ENCODE data around the gene C1orf174. TPM values are rescaled to one million over a fixed set of nuclear protein-coding genes. Genes with fewer than 3 reads are reported as not detected.

Gene C1orf174
- total RNA-seq (2012; rRNA removed): 33.6 and 34.5 TPM in 2 replicates

- H3K4me1 ChIP-seq (ENCODE audit: control insufficient read depth, insufficient read depth, low read length): peaks cover 22% of the 10 kb centered on the region
- H3K9ac ChIP-seq (ENCODE audit: low read depth, low read length): peak within 1 kb of the TSS; percentile 96
- no peaks in the 10 kb centered on the region for H3K9me3 ChIP-seq (replicated peaks; ENCODE audit: low read length)
- no peaks in the 10 kb centered on the region for H3K27me3 ChIP-seq (ENCODE audit: control insufficient read depth, insufficient read depth, low read length)
- peak within 1 kb of the TSS; percentile 95 for H3K4me2 ChIP-seq (ENCODE audit: low read length)
- peaks cover 2% of the 10 kb centered on the region for H3K36me3 ChIP-seq (ENCODE audit: insufficient read depth, low read length)
- H3K4me3 ChIP-seq (ENCODE audit: low read length): peak within 1 kb of the TSS; percentile 90
Observed at GRCh38 chr1:3900150-3900968, at the start of gene C1orf174. C1orf174 (minus strand) TSS chr1:3900272; CDS start chr1:3900186, 86 bp downstream.

- no peaks in the 10 kb centered on the region for H3K4me1 ChIP-seq (ENCODE audit: control insufficient read depth, insufficient read depth, low read length)
- H3K4me2 ChIP-seq (ENCODE audit: low read length): no peak overlapping the region
- H3K9ac ChIP-seq (ENCODE audit: low read depth, low read length): no peak overlapping the region
- H3K9me3 ChIP-seq (replicated peaks; ENCODE audit: low read length): peaks cover 8% of the 10 kb centered on the region
- H3K4me3 ChIP-seq (ENCODE audit: low read length): no peak overlapping the region
- H3K36me3 ChIP-seq (ENCODE audit: insufficient read depth, low read length): no peaks in the 10 kb centered on the region
- no peaks in the 10 kb centered on the region for H3K27me3 ChIP-seq (ENCODE audit: control insufficient read depth, insufficient read depth, low read length)
Observed at GRCh38 chr1:3948344-3948743, 48.3 kb upstream of the C1orf174 start.

GRCh38 chr1:3945916-3946840 lies 46.1 kb upstream of the C1orf174 start:
- Histone ChIP-seq H3K9ac (ENCODE audit: low read depth, low read length) (no peak overlapping the region), H3K36me3 (ENCODE audit: insufficient read depth, low read length) (no peaks in the 10 kb centered on the region), H3K4me1 (ENCODE audit: control insufficient read depth, insufficient read depth, low read length) (no peaks in the 10 kb centered on the region), H3K9me3 (replicated peaks; ENCODE audit: low read length) (peaks cover 8% of the 10 kb centered on the region), H3K27me3 (ENCODE audit: control insufficient read depth, insufficient read depth, low read length) (no peaks in the 10 kb centered on the region), H3K4me2 (ENCODE audit: low read length) (no peak overlapping the region), H3K4me3 (ENCODE audit: low read length) (no peak overlapping the region)

- Histone ChIP-seq H3K4me2 (ENCODE audit: low read length) (no peak overlapping the region), H3K4me1 (ENCODE audit: control insufficient read depth, insufficient read depth, low read length) (no peaks in the 10 kb centered on the region), H3K27me3 (ENCODE audit: control insufficient read depth, insufficient read depth, low read length) (no peaks in the 10 kb centered on the region), H3K36me3 (ENCODE audit: insufficient read depth, low read length) (no peaks in the 10 kb centered on the region), H3K9ac (ENCODE audit: low read depth, low read length) (no peak overlapping the region), H3K9me3 (replicated peaks; ENCODE audit: low read length) (peaks cover 8% of the 10 kb centered on the region), H3K4me3 (ENCODE audit: low read length) (no peak overlapping the region)
Observed at GRCh38 chr1:3945222-3945621, 45.1 kb upstream of the C1orf174 start.

GRCh38 chr1:3944578-3945125 lies 44.6 kb upstream of the C1orf174 start:
- no peak overlapping the region for H3K9ac ChIP-seq (ENCODE audit: low read depth, low read length)
- no peak overlapping the region for H3K4me3 ChIP-seq (ENCODE audit: low read length)
- H3K27me3 ChIP-seq (ENCODE audit: control insufficient read depth, insufficient read depth, low read length): no peaks in the 10 kb centered on the region
- peaks cover 8% of the 10 kb centered on the region for H3K9me3 ChIP-seq (replicated peaks; ENCODE audit: low read length)
- no peaks in the 10 kb centered on the region for H3K4me1 ChIP-seq (ENCODE audit: control insufficient read depth, insufficient read depth, low read length)
- H3K36me3 ChIP-seq (ENCODE audit: insufficient read depth, low read length): no peaks in the 10 kb centered on the region
- H3K4me2 ChIP-seq (ENCODE audit: low read length): no peak overlapping the region

GRCh38 chr1:3943806-3944577 lies 43.9 kb upstream of the C1orf174 start:
- Histone ChIP-seq H3K9ac (ENCODE audit: low read depth, low read length) (no peak overlapping the region), H3K4me1 (ENCODE audit: control insufficient read depth, insufficient read depth, low read length) (no peaks in the 10 kb centered on the region), H3K36me3 (ENCODE audit: insufficient read depth, low read length) (no peaks in the 10 kb centered on the region), H3K27me3 (ENCODE audit: control insufficient read depth, insufficient read depth, low read length) (no peaks in the 10 kb centered on the region), H3K9me3 (replicated peaks; ENCODE audit: low read length) (peaks cover 8% of the 10 kb centered on the region), H3K4me2 (ENCODE audit: low read length) (no peak overlapping the region), H3K4me3 (ENCODE audit: low read length) (no peak overlapping the region)

GRCh38 chr1:3943123-3943431 lies 43.0 kb upstream of the C1orf174 start:
- no peak overlapping the region for H3K9ac ChIP-seq (ENCODE audit: low read depth, low read length)
- H3K4me2 ChIP-seq (ENCODE audit: low read length): no peak overlapping the region
- no peaks in the 10 kb centered on the region for H3K36me3 ChIP-seq (ENCODE audit: insufficient read depth, low read length)
- H3K4me1 ChIP-seq (ENCODE audit: control insufficient read depth, insufficient read depth, low read length): no peaks in the 10 kb centered on the region
- no peak overlapping the region for H3K4me3 ChIP-seq (ENCODE audit: low read length)
- H3K27me3 ChIP-seq (ENCODE audit: control insufficient read depth, insufficient read depth, low read length): no peaks in the 10 kb centered on the region
- H3K9me3 ChIP-seq (replicated peaks; ENCODE audit: low read length): peaks cover 12% of the 10 kb centered on the region

- Histone ChIP-seq H3K4me2 (ENCODE audit: low read length) (no peak overlapping the region), H3K27me3 (ENCODE audit: control insufficient read depth, insufficient read depth, low read length) (no peaks in the 10 kb centered on the region), H3K4me1 (ENCODE audit: control insufficient read depth, insufficient read depth, low read length) (no peaks in the 10 kb centered on the region), H3K9ac (ENCODE audit: low read depth, low read length) (no peak overlapping the region), H3K9me3 (replicated peaks; ENCODE audit: low read length) (peaks cover 12% of the 10 kb centered on the region), H3K4me3 (ENCODE audit: low read length) (no peak overlapping the region), H3K36me3 (ENCODE audit: insufficient read depth, low read length) (no peaks in the 10 kb centered on the region)
Observed at GRCh38 chr1:3942416-3943122, 42.5 kb upstream of the C1orf174 start.

GRCh38 chr1:3940754-3941345 lies 40.8 kb upstream of the C1orf174 start:
- peaks cover 8% of the 10 kb centered on the region for H3K9me3 ChIP-seq (replicated peaks; ENCODE audit: low read length)

GRCh38 chr1:3940081-3940753 lies 40.1 kb upstream of the C1orf174 start:
- H3K9me3 ChIP-seq (replicated peaks; ENCODE audit: low read length): peaks cover 8% of the 10 kb centered on the region
- no peaks in the 10 kb centered on the region for H3K27me3 ChIP-seq (ENCODE audit: control insufficient read depth, insufficient read depth, low read length)
- no peaks in the 10 kb centered on the region for H3K36me3 ChIP-seq (ENCODE audit: insufficient read depth, low read length)
- H3K4me1 ChIP-seq (ENCODE audit: control insufficient read depth, insufficient read depth, low read length): no peaks in the 10 kb centered on the region
- no peak overlapping the region for H3K4me3 ChIP-seq (ENCODE audit: low read length)
- H3K4me2 ChIP-seq (ENCODE audit: low read length): no peak overlapping the region
- no peak overlapping the region for H3K9ac ChIP-seq (ENCODE audit: low read depth, low read length)

More at GRCh38 chr1:3940754-3941345, 40.8 kb upstream of the C1orf174 start:
- H3K4me3 ChIP-seq (ENCODE audit: low read length): no peak overlapping the region
- no peaks in the 10 kb centered on the region for H3K4me1 ChIP-seq (ENCODE audit: control insufficient read depth, insufficient read depth, low read length)
- H3K4me2 ChIP-seq (ENCODE audit: low read length): no peak overlapping the region
- no peaks in the 10 kb centered on the region for H3K36me3 ChIP-seq (ENCODE audit: insufficient read depth, low read length)
- H3K9ac ChIP-seq (ENCODE audit: low read depth, low read length): no peak overlapping the region
- H3K27me3 ChIP-seq (ENCODE audit: control insufficient read depth, insufficient read depth, low read length): no peaks in the 10 kb centered on the region

Measured in skeletal muscle satellite cell (primary cell).